Stimulated activated CD8-positive, alpha-beta memory T cell treated with anti-CD3 and anti-CD28 coated beads, Interleukin-4, amount 100 ng/mL, for 24 hours (primary cell): ENCODE results near the gene PRPF31.
"Not testable (repeated sequence)": the region's sequence is repeated elsewhere in the genome, so short reads cannot be mapped to it uniquely, and the experiment has no call there.

Experiments used
- DNase-seq: peaks from one replicate; pipeline ENCODE4 v3.0.0-alpha.2; 2020; ENCODE audit warnings: low read depth

PRPF31 gene

GRCh38 chr19:54162884-54163283 lies 47.3 kb downstream of the PRPF31 start:
- no peak for DNase-seq

GRCh38 chr19:54164369-54165068 lies 49.0 kb downstream of the PRPF31 start:
- no peak for DNase-seq

GRCh38 chr19:54165222-54165621 lies 49.7 kb downstream of the PRPF31 start:
- no peak for DNase-seq

- peak; percentile 89 for DNase-seq
Measured at GRCh38 chr19:54168174-54168917, 52.8 kb downstream of the PRPF31 start.

GRCh38 chr19:54169149-54169740 lies 53.7 kb downstream of the PRPF31 start:
- DNase-seq: no peak

GRCh38 chr19:54171736-54172431 lies 56.3 kb downstream of the PRPF31 start:
- DNase-seq: not testable (repeated sequence)

- DNase-seq: no peak
Measured at GRCh38 chr19:54172471-54173358, 57.2 kb downstream of the PRPF31 start, which contains the start of gene TMC4. TMC4 (minus strand) TSS chr19:54173160; CDS start chr19:54173117, 43 bp downstream.

GRCh38 chr19:54173359-54173699 lies 57.8 kb downstream of the PRPF31 start:
- no peak for DNase-seq

GRCh38 chr19:54173951-54174834 lies 58.6 kb downstream of the PRPF31 start:
- no peak for DNase-seq

GRCh38 chr19:54178581-54179261 lies 63.2 kb downstream of the PRPF31 start:
- no peak for DNase-seq

GRCh38 chr19:54179262-54179852 lies 63.8 kb downstream of the PRPF31 start:
- no peak for DNase-seq

- DNase-seq: no peak
Measured at GRCh38 chr19:54179921-54180461, 64.4 kb downstream of the PRPF31 start.

GRCh38 chr19:54180691-54181091 lies 65.1 kb downstream of the PRPF31 start:
- DNase-seq: no peak
